Epithelial cell of prostate (primary cell): ENCODE data around the gene LRP10.
A peak's percentile ranks its signal among the peaks of the same experiment; 100 is the strongest.

Experiments
- DNase-seq: peaks from one replicate; pipeline ENCODE4 v3.0.0-alpha.2; 2011; ENCODE audit warnings: low read depth, low spot score
- H3K27ac ChIP-seq: fragments of 450-650 bp; 2 replicates; pipeline ENCODE4 v1.5.1; 2017; ENCODE audit warnings: mild to moderate bottlenecking

Gene LRP10

DNA sequence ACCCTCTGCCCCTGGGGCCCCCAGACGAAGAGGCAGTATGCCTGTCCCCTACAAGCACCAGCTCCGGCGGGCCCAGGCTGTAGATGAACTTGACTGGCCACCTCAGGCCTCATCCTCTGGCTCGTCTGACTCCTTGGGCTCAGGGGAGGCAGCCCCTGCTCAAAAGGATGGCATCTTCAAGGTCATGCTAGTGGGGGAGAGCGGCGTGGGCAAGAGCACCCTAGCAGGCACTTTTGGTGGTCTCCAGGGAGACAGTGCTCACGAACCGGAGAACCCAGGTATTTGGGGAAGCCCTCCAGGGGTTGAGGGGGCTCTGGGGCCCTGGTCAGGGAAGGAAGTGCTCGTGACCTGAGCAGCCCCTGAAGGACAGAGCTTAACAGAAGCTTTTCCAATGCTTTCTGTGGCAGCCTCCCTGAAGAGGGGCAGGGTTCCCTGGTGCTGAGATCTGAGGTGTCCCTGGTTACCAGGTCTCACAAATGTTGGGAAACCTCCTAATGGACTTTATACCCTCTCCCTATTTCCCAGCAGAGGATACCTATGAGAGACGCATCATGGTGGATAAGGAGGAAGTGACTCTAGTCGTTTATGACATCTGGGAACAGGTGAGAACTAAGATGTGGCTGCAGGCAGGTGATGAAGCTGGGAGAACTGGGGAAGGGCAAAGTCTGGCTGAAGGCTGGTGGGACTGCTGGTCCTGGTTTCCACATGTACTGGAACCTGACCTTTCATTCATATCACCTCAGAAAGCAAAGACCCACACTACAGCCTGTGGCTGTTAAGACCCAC lies 13.4 kb downstream of the LRP10 start:
- DNase-seq = no peak
- H3K27ac ChIP-seq = no peak overlapping the region

DNA sequence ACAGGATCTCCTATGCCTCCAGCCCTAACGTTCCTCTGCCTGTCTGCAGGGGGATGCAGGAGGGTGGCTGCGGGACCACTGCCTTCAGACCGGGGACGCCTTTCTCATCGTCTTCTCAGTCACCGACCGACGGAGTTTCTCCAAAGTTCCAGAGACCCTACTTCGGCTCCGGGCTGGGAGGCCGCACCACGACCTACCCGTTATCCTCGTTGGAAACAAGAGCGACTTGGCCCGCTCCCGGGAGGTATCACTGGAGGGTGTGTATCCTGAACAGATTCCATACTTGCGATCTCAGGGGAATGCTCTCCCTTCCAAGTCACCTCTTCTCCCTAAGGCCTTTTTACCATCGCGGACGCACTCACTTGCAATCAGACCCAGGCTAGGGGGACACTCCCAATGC lies 14.4 kb downstream of the LRP10 start:
- DNase-seq = no peak
- no peak overlapping the region for H3K27ac ChIP-seq

DNA sequence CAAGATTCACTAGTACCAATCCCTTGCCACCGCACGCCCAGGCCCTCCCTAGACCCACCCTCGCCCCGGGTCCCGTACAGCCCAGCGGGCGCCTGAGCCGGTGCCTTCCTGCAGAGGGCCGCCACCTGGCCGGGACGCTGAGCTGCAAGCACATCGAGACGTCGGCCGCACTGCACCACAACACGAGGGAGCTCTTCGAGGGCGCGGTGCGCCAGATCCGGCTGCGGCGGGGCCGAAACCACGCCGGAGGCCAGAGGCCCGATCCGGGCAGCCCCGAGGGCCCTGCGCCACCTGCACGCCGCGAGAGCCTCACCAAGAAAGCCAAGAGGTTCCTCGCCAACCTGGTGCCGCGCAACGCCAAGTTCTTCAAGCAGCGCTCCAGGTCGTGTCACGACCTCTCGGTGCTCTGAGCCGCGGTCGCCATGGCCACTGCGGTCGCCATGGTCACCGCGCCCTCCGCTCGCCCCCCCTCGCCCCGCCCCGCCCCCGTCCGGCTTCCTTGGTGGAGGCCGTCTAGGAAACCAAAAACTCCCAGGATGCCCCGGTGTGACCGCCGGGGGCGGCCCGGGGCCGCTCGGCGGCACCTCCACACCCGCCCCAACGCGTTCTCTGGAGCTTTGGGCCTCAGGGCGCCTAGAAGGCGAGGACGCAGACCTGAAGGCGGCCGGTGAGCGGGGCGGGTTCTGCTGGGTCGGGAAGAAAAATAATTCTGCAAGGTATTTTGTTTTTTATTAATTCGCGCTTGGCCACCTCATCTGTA lies 15.1 kb downstream of the LRP10 start:
- no peak for DNase-seq

DNA sequence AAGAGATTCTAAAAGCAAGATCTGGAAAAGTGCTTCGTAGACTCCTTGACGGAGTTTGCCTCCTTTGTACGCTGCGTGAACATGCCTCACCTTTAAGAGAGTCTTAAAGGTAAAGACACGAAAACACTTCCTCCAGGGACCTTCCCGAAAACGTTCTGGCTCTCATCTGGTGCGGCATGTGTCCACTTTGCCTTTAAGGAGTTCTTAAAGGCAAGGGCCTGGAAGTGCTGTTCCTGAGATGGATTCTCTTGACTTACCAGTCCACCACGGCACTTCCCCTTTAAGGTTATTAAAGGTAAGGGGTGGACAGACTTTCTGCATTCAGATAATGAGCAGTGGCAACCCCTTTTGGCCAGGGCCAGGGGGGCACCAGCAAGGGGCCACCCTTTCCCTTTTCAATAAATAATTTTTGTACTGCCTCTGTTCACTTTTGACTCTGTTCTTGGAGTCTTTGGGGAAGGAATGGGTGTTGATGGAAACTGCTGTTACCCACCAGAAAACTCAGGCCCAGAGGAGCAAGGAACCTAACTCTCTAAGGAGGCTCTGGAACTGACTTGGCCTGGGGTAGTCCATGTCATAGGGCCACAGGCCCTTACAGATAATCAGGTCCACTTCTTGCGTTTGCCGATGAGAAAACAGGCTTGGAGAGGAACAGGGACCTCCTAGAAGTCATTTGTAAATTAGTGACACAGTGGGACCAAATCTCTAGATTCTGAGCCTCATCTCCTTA lies 15.9 kb downstream of the LRP10 start:
- DNase-seq = peak; percentile 26
- peak overlapping the region; percentile 82 for H3K27ac ChIP-seq

More for the DNA sequence above, 15.1 kb downstream of the LRP10 start:
- H3K27ac ChIP-seq = peak overlapping the region; percentile 82

DNA sequence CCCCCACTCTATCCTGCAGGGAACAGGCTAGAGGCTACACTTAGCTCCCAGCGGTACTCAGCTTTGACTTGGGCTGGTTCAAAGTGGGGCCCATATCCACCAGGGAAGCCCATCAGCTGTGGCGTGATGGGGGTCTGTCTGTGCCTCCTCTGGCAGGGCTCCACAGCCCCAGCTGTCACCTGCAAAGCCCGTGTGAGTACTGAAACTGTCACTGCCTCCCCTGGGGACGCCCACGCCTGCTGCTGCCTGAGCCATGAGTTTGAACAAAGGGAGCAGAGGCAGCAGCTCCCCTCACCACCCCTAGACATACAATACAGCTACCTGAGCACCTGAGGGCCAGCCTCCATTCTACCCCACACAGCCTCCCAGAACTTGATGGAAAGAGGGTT lies 16.4 kb downstream of the LRP10 start:
- DNase-seq = no peak
- H3K27ac ChIP-seq = peak overlapping the region; percentile 82

DNA sequence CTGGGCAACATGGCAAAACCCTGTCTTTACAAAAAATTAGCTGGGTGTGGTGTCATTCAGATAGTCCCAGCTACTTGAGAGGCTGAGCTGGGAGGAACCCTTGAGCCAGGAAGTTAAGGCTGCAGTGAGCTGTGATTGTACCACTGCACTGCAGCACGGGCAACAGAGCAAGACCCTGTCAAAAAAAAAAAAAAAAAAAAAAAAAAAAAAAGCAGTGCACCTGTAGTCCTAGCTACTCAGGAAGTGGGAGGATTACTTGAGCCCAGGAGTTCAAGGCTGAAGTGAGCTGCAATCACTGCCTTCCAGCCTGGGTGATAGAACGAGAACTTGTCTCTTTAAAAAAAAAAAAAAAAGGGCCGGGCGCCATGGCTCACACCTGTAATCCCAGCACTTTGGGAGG lies 17.1 kb downstream of the LRP10 start:
- no peak for DNase-seq
- H3K27ac ChIP-seq = peak overlapping the region; percentile 82

DNA sequence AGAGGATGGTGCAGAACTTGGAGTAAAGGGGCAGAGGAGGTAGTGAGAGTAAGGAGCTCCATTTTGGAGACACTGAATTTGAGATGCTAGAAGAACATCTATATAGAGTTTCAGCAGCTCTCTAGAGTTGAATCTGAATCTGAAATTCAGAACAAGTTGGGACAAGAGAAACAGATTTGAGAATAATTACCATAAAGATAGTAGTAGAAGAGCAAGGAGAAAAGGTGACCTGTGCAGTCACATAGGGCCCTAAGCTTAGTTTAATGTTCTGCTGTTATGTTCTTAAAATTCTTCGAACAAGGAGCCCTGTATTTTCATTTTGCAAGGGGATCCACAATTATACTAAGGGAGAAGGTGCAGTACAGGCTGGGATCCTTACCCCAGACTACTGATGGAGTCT lies 18.9 kb downstream of the LRP10 start:
- DNase-seq = no peak
- no peak overlapping the region for H3K27ac ChIP-seq

DNA sequence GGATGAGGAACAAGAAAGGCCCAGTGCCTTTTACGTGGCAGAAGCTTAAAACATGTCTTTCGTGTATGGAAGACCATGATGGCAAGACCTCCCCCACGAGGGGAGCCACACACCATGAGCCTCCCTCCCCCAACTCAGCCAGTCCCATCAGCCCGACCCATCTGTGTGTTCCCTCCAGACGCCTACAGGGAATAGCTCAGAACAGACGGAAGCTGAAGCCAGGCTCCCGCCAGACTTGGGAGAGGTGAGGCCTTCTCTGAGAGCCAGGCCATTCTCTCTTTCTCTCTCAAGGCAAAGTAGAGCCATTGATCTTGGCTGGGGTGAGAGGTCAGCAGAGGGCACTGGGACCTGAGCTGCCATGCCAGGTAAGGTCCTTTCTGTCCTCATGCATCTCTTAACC lies 20.9 kb downstream of the LRP10 start:
- H3K27ac ChIP-seq = no peak overlapping the region
- no peak for DNase-seq

DNA sequence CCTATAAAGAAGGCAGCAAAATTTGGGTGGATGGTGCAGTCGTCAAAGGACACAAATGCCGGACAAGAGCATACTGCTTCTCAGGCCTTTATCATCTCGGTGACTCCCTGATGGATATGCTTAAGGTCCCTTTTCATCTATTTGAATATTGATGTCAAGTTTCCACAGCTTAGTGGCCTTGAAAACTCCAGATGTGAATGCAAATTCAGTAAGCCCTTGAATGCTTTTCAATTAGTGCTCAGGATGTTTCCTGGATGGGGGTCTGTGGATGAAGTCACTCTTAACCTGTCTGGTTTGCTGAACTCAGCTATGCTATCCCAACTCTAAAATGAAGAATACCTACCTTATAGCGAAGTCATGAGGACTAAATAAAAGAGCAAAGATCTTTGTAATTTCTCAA lies 22.2 kb downstream of the LRP10 start:
- no peak overlapping the region for H3K27ac ChIP-seq
- DNase-seq = no peak

DNA sequence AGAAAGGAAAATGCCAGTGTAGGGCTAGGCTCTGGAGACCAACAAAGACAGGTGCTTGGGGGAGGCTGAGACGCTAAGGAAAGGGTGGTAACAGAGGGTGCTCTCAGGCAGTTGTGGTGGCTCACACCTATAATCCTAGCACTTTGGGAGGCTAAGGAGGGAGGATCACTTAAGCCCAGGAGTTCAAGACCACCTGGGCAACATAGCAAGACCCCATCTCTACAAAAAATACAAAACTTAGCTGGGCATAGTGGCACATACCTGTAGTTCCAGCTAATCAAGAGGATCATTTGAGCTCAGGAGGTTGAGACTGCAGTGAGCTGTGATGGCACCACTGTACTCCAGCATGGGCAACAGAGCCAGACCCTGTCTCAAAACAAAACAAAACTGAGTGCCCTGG lies 23.9 kb downstream of the LRP10 start:
- no peak for DNase-seq
- H3K27ac ChIP-seq = no peak overlapping the region

DNA sequence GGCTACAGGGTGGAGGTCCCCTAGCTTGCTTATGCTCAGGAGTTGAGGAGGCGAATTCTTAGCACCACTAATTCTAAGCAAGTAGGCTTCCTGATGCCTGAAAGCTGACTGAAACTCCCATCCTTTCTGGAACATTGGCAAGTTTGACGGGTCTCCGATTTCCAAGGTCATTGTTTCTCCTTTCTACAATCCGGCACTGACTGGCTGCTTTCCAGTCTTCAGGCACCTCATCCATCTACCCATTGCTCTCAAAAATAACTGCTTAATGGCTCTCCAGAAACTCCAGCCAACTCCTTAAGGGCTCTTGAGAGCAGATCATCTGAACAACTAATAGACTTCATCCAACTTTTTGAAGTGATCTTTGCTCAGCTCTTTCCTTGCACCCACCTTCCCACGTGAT lies 24.8 kb downstream of the LRP10 start:
- H3K27ac ChIP-seq = no peak overlapping the region
- DNase-seq = no peak

DNA sequence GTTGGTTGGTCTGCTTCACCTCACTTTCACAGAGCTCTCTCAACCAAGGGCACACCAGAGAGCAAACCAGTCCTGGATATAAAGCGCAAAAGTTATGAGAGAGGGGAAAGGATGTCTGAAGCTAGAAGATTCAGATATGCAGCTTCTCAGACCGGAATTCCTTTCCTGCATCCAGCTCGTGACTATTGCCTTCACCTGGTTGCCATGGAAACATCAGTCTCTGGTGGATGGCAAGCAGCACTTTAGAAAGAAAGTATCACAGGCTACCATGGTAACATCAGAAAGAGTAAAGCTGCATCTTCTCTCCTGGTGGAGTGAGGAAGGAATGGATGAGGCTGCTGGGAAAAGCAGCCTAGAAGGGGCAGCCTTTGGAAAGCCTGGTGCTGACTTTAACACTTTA lies 25.2 kb downstream of the LRP10 start:
- no peak overlapping the region for H3K27ac ChIP-seq
- DNase-seq = no peak

DNA sequence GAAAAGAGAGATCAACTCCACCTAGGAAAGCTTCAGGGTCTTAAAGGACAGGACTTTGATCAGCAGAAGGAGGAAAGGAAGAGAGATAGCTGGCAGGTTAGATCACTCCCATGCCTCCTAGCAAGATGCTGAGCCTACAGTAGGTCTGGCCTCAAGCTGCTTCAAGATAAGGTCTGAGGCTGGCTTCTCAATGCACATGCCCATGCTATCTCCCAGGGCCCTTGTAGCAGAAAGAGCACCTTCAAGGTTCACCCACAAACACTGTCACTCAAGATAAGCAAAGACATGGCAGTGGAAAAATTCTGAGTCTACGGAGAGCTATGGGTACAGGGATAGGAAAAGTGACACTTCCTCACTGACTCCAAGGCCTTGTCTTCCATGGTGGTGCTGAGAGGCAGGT lies 25.8 kb downstream of the LRP10 start:
- no peak overlapping the region for H3K27ac ChIP-seq
- DNase-seq = no peak

DNA sequence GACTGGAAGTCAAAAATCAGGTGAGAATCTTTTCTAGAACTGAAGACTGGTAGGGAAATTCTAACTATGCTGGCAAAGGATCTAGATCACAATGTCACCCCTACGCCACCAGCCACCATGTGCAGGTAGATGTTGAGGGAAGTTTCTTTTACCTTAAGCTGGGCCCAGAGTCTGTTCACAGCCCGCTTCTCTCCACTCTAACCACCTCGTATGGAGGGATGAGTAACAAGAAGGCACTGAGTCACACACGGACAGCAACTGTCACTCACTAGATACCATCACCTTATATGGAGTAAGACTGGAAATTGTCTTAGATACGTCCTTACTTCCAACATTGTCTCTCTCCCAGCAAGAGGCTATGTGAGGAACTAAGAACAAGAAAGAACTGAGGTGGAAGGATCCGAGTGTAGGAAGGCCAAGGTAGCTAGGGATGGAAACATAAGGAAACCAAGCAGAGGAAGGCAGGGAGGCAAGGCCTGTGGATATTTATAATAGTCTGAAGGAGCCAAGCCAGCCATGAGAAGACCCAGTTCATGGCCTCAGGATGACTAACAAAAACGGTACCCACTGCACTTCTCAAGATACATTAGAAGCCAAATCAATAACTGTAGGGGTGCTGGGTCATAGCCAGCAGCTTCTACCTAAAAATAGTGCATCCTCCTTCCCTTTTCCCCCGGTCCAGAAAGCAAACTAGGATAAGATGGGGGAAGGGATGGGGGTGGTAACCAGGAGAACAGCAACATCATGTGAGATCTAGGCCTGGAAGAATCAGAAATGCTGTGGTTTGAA lies 27.0 kb downstream of the LRP10 start:
- peak overlapping the region; percentile 32 for H3K27ac ChIP-seq
- DNase-seq = no peak

DNA sequence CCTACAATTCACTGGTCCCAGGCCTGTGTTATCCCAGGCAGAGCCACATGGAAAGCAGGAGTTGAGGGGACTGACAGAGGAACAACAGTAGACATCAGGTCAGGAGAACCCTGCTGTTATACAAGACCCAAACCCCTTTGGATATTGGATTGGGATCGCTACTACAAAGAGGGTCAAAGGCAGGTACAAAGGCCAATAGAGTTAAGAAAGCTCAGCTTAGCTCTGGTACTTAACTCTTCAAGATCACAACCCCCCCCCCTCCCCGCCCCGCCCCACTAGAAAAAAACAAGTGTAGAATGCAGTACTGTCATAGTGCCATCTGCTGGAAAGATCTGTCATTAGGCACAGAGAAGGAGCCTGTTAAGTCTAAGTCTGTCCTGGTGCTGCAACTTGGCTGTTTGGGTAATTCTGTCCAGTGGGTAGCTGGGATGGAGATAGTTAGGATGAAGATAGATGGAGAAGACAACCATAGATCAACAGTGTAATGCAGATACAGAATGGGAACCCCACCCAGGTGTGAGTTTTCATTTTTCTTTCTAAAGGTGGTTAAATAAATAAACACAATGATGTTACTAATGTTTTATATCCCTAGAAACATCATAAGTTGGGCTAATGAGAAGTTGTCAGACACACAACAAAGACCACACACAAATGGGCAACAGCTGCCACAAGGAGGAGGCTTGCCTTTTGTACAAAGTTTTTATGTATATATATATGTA lies 28.7 kb downstream of the LRP10 start:
- DNase-seq = no peak
- no peak overlapping the region for H3K27ac ChIP-seq

DNA sequence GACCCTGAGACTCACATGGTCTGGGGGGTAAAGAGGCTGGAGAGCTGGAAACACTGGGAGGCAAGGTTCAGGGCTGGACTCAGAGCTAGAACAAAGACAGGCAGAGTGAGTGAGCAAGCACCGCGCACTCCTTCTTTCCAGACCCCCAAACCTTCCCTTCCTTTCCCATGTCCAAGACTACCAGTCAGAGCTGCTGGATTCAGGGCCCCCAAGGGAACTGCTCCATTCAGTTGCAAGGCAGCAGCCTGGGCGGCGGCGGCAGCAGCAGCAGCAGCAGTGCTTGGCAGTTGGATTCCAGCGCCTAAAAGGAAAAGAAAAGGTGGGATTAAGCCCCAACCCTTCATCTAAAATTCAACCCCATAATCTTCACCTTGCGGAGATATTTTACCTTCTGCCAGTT lies 30.3 kb downstream of the LRP10 start:
- no peak overlapping the region for H3K27ac ChIP-seq
- no peak for DNase-seq

DNA sequence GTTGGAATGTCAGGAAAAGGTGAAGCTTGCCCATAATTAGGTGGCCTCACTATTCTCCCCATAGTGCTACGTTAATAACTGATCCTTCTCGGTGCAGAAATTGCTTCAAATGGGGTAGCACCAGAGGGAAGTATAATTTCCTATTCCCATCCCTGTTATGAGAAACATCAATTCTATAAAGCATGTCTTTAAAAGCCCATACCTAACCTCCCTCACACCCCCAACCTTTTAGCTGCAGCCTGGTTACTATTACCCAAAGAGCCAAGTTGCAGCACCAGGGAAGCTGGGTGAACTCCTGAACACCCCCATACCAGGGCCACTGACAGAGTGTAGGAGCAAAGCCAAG lies 32.2 kb downstream of the LRP10 start:
- no peak for DNase-seq
- peak overlapping the region; percentile 36 for H3K27ac ChIP-seq

DNA sequence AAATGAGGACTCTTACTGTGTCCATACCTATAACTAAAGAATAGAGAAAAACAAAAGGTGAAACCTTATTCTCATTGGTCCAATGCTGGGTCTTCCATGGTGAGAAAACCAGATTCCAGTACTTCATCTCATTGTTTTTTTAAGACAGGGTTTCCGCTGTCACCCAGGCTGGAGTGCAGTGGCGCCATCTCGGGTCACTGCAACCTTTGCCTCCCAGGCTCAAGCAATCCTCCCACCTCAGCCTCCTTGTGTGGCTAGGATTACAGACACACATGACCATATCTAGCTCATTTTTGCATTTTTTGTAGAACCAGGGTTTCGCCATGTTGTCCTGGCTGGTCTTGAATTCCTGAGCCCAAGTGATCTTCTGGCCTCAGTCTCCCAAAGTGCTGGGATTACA lies 34.1 kb downstream of the LRP10 start:
- no peak overlapping the region for H3K27ac ChIP-seq
- DNase-seq = no peak

DNA sequence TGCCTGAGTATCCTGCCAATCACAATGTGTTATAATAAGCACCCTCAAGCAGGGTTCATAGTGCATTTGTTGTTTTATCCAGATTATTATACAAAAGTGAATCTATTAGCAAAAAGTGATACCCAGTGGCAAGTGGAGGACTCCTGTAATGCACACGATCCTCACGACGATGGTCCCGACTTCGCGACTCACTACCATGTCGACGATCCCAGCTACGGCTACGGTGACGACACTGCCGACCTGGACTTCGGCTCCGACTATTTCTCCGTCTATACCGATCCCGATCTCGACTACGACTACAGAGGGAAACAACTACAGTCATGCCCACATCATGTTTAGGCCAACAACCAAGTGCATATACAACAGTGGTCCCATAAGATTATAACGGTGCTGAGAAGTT lies 34.5 kb downstream of the LRP10 start:
- H3K27ac ChIP-seq = no peak overlapping the region
- DNase-seq = no peak

DNA sequence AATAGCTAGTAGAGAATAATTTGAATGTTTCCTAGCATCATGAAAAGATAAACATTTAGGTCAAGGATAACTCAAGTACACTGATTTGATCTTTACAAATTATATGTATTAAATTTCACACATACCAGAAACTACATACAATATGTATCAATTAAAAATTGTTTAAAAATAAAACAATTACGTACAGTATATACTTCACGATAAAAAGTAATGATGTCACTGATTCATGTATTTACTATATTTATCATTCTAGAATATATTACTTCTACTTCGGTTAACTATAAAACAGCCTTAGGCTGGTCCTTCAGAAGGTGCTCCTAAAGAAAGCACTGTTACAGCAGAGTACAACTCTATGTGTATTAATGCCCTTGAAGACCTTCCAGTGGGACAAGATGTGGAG lies 35.9 kb downstream of the LRP10 start:
- DNase-seq = no peak
- H3K27ac ChIP-seq = no peak overlapping the region
